VCaP (cell line): ENCODE results near the gene ADAMTS15.

Source experiments
- H3K27ac ChIP-seq: fragments of 450-650 bp; 2 replicates; pipeline ENCODE4 v1.5.1; 2017
- CTCF ChIP-seq: fragments of 450-650 bp; conservative IDR thresholded peaks from 2 replicates; pipeline ENCODE4 v1.5.1; 2017; ENCODE audit warnings: mild to moderate bottlenecking, moderate library complexity

ADAMTS15 gene

DNA sequence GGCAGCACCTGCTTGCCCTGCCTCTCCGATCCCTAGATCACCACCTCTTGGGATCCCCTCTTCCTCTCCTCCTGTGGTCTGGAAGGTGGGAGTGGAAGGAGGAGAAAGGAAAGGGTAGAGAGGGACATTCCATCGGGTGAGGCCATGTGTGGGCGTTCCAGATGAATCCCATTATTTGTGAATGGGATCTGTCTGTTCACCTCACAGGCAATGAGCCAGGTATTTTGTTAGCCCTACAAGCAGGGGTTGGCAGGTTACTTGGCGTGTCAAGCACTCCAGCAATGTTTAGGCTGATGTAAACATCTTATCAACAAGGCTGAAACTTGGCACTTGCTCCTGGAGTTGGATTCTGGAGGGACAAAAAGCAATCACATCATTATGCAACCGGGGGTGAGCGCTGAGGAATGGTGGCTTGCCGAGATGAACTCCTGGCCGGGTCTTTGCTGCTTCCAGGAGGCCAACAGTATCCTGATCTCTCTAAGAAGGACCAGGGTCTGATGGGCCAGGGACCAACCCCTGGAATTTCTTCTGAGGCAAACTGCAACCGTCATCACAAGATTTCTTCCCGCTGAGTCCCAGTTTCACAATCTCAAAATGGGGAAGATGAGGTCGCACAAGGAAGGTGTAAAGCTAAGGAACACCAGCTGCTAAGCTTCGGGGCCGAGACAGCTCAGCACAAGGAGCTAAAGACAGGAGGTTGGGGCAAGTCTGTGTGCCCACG, 27.8 kb upstream of the ADAMTS15 start:
- H3K27ac ChIP-seq = no peak overlapping the region
- TF ChIP-seq CTCF = no peak

- no peak overlapping the region for H3K27ac ChIP-seq
- TF ChIP-seq CTCF = no peak
Observed at GRCh38 chr11:130421199-130421585, 27.3 kb upstream of the ADAMTS15 start.

DNA sequence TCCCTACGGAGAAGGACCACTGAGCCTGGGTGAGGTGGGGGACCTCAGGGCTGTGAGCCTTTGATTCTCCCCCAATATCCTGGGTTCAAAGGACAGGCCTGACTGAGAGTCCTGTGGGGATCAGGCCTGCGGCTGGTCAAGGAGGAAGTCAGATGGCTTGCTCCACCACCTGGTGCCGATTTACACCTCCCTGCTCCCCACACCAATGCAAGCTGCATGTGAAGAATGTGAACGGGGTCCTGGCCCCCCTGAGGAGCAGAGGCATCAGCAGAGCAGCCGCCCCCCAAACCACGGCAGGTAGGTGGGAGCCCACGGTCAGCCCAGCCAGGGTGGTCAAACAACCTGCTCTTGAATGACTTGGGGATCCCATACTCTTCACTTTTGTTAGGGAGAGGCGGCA, 26.7 kb upstream of the ADAMTS15 start:
- TF ChIP-seq CTCF = no peak
- H3K27ac ChIP-seq = no peak overlapping the region

DNA sequence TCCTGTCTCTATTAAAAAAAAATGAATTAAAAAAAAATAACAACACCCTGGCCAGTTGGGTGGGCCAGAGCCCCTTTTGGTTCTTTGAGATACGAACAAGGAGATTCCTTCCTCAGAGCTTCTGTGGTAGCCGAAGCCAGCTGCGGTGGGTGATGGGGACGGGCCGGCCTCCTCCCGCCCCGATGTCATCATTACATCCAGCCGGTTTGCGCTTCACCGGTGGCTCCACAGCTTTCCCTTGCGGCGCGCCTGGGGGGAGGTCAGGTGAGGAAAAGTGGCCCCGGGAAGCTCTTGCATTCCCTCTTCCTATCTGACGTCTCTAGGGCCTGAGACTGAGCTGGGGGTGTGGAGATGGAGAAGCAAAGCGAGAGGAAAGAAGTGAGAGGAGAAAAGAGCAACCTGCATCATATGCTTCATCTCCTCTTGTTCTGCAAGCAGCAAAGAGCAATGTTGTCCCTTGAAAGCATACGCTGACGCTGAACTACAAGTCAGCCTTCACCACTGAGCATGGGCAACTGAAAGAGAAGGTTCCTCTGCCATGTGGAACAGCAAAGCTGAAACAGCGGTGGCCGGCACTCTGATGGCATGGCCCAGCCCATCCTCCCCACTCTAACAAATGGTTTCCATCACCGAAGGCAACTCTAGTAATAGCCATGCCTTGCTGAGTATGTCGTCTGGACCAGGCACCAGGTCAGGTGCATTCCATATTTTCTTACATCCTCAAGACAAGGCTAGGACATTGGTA, 26.0 kb upstream of the ADAMTS15 start:
- TF ChIP-seq CTCF = no peak
- H3K27ac ChIP-seq = no peak overlapping the region

DNA sequence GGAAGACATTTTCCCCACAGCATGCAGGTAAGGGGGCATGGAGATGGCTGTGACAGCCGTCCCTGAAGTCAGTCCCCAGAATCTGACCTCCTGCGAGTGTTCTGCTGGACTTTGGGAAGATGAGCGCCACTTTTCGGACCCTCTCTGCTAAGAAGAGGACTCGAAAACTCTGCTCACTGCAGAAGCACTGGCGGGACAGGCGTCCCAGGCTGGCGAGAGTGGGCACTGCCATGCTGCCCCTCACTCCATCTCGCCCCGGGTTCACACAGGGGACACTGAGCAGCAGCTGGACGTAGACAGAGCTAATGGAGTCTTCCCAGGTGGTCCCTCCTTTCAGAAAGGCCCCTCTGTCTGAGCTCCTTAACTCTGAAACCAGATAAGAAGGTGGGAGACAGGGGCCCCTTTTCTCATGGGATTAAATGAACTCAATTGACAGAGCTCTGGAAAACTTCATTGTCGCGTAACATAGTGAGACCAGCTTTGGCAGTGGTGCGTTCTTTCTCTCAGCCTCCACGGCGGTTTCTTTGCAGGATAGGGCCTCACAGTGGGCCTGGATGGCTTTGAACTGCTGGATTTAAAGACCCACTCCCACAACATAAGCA, 24.8 kb upstream of the ADAMTS15 start:
- no peak overlapping the region for H3K27ac ChIP-seq
- TF ChIP-seq CTCF = no peak

DNA sequence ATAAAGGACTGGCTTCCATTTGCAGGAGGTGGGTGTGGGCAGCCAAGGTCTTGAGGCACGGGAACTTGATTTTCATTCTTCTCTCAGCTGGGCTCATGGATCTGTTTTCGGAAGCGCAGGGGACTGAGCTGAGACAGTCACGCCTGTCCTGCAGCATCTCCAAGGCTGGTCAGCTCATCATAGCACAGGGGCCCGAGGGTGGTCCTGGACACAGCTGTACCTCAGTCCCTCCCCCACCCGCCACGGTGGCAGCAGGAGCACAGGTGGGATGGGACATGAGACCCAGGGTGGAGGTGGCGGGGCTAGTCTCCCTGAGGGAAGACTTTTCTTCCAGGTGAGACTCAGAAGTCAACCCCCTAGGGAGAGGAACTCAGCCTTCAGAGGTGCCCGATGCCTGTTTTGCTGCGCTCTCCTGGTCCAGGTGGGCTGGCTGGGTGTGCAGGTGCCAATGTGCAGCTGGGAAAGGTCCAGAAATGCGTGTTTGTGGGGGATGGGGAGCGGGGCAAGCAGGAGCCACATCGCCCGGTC, 23.8 kb upstream of the ADAMTS15 start:
- H3K27ac ChIP-seq = no peak overlapping the region
- TF ChIP-seq CTCF = no peak

GRCh38 chr11:130425156-130425555, 23.3 kb upstream of the ADAMTS15 start:
- TF ChIP-seq CTCF = no peak
- H3K27ac ChIP-seq = no peak overlapping the region
